Neural cell (in vitro differentiated cells): ENCODE results near the gene SCN8A. TPM values are rescaled to one million over a fixed set of nuclear protein-coding genes. Genes with fewer than 3 reads are reported as not detected.

Experiments
- H2AFZ ChIP-seq: fragments of 200-600, 300-800 bp; sonication (generic), shearing (Covaris generic); 2 replicates; pipeline ENCODE4 v1.6.0; 2014; ENCODE audit warnings: low read depth, mild to moderate bottlenecking, antibody characterized with exemption, low read length, moderate library complexity
- H3F3A ChIP-seq: fragments of 200-600 bp; shearing (Covaris generic); 2 replicates; pipeline ENCODE4 v1.6.1; 2016; ENCODE audit warnings: mild to moderate bottlenecking, moderate library complexity, mixed read lengths, antibody characterized with exemption, low read length; ENCODE audit not compliant: insufficient read depth, poor library complexity, severe bottlenecking
- H3K27ac ChIP-seq: fragments of 200-600, 300-800 bp; sonication (generic), shearing (Covaris generic); 2 replicates; pipeline ENCODE4 v1.5.1; 2014; ENCODE audit warnings: mild to moderate bottlenecking, low read length, moderate library complexity
- H3K27me3 ChIP-seq: fragments of 300-800, 200-600 bp; sonication (generic), shearing (Covaris generic); 2 replicates; pipeline ENCODE4 v1.6.0; 2014; ENCODE audit warnings: mild to moderate bottlenecking, low read depth, low read length, moderate library complexity; ENCODE audit not compliant: insufficient read depth
- H3K36me3 ChIP-seq: fragments of 300-800, 200-600 bp; sonication (generic), shearing (Covaris generic); 2 replicates; pipeline ENCODE4 v1.5.1; 2014; ENCODE audit warnings: mild to moderate bottlenecking, antibody characterized with exemption, low read length, moderate library complexity; ENCODE audit not compliant: insufficient read depth
- H3K4me2 ChIP-seq: fragments of 300-800, 200-600 bp; sonication (generic), shearing (Covaris generic); 2 replicates; pipeline ENCODE4 v1.6.0; 2014; ENCODE audit warnings: mild to moderate bottlenecking, low read length
- H3K4me3 ChIP-seq: fragments of 300-800, 200-600 bp; sonication (generic), shearing (Covaris generic); 2 replicates; pipeline ENCODE4 v1.5.1; 2014; ENCODE audit warnings: mild to moderate bottlenecking, low read length, moderate library complexity
- H3K79me2 ChIP-seq: fragments of 200-600 bp; shearing (Covaris generic); replicated peaks from 2 replicates; pipeline ENCODE4 v1.6.0; 2014; ENCODE audit warnings: mild to moderate bottlenecking, low read length, moderate library complexity; ENCODE audit not compliant: insufficient read depth
- H3K9ac ChIP-seq: fragments of 300-800, 200-600 bp; sonication (generic), shearing (Covaris generic); 2 replicates; pipeline ENCODE4 v1.6.1; 2016; ENCODE audit warnings: mild to moderate bottlenecking, low read length, mixed read lengths
- H3K9me2 ChIP-seq: fragments of 200-600 bp; shearing (Covaris generic); 2 replicates; pipeline ENCODE4 v1.6.1; 2016; ENCODE audit warnings: mild to moderate bottlenecking, low read length, mixed read lengths; ENCODE audit not compliant: insufficient read depth
- H3K9me3 ChIP-seq: fragments of 200-600, 300-800 bp; sonication (generic), shearing (Covaris generic); 2 replicates; pipeline ENCODE4 v1.6.1; 2016; ENCODE audit warnings: mild to moderate bottlenecking, mixed run types, low read length, moderate library complexity, mixed read lengths
- H4K20me1 ChIP-seq: fragments of 200-600 bp; shearing (Covaris generic); 2 replicates; pipeline ENCODE4 v1.6.1; 2016; ENCODE audit warnings: mild to moderate bottlenecking, mixed run types; ENCODE audit not compliant: insufficient read depth
- EP300 ChIP-seq: fragments of 450-650 bp; conservative IDR thresholded peaks from 2 replicates; pipeline ENCODE4 v1.6.1; 2014; ENCODE audit warnings: antibody characterized with exemption, mild to moderate bottlenecking, moderate library complexity; ENCODE audit not compliant: poor library complexity, severe bottlenecking
- EZH2 ChIP-seq: fragments of 200-600, 300-800 bp; shearing (Covaris generic), sonication (generic); IDR thresholded peaks from 2 replicates; pipeline ENCODE4 v1.6.1; 2014; ENCODE audit warnings: antibody characterized with exemption, low read length, borderline replicate concordance, mild to moderate bottlenecking; ENCODE audit not compliant: insufficient read depth, poor library complexity, severe bottlenecking
- MXI1 ChIP-seq: fragments of 450-650 bp; conservative IDR thresholded peaks from 2 replicates; pipeline ENCODE4 v1.6.1; 2014; ENCODE audit warnings: antibody characterized with exemption, mild to moderate bottlenecking; ENCODE audit not compliant: poor library complexity, severe bottlenecking
- POLR2AphosphoS5 ChIP-seq: IDR thresholded peaks from 2 replicates; pipeline ENCODE4 v1.6.1; 2012
- RAD21 ChIP-seq: fragments of 450-650 bp; conservative IDR thresholded peaks from 2 replicates; pipeline ENCODE4 v1.6.1; 2014; ENCODE audit warnings: antibody characterized with exemption, mild to moderate bottlenecking, moderate library complexity
- SMC3 ChIP-seq: fragments of 450-650 bp; conservative IDR thresholded peaks from 2 replicates; pipeline ENCODE4 v1.6.1; 2014; ENCODE audit warnings: antibody characterized with exemption, mild to moderate bottlenecking, moderate library complexity; ENCODE audit not compliant: poor library complexity
- TAF1 ChIP-seq: IDR thresholded peaks from 2 replicates; pipeline ENCODE4 v1.6.1; 2012; ENCODE audit warnings: low read depth
- polyA plus RNA-seq: library from polyadenylated mRNA; depleted of rRNA; stranded (reverse); fragments of >200 nt; gene quantifications from 2 replicates; pipeline ENCODE4 v1.2.3, GENCODE V29; 2014
- TF ChIP-seq, protein P1 (sequence below): IDR thresholded peaks from 2 replicates; pipeline ENCODE4 v1.6.1; 2012; ENCODE audit warnings: borderline replicate concordance
- TF ChIP-seq, protein P2 (sequence below): fragments of 450-650 bp; IDR thresholded peaks from 2 replicates; pipeline ENCODE4 v1.5.1; 2014; ENCODE audit warnings: antibody characterized with exemption, mild to moderate bottlenecking, moderate library complexity; ENCODE audit not compliant: poor library complexity, severe bottlenecking

The SCN8A gene
- polyA plus RNA-seq, 1 donor from 2014 or later, result 14.2 TPM

DNA sequence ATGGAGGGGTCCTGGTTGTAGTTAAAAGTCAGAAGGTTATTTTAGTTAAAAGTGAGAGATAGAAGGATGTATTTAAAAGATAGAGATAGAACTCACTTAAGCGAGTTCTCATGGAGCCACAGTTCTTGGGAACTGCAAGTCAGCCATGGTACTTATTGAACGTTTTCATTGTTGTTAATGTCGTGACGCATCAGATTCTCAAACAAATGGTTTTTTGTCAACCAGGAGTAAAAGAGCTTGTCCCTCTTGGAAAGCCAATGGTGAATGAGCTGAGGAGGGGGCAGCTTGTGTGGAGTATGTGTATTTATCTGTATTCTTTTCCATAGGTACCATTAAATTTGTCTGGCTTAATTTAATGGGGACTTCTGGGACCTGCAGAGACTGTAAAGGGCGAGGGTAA, 188.8 kb downstream of the SCN8A start:
- no peaks in the 10 kb centered on the region for H4K20me1 ChIP-seq
- H3K9ac ChIP-seq, result no peak overlapping the region
- H3K9me2 ChIP-seq, result no peaks in the 10 kb centered on the region
- H3K9me3 ChIP-seq, result no peaks in the 10 kb centered on the region
- H3K4me2 ChIP-seq, result no peak overlapping the region
- H3K36me3 ChIP-seq, result no peaks in the 10 kb centered on the region
- TF ChIP-seq, protein P1, sequence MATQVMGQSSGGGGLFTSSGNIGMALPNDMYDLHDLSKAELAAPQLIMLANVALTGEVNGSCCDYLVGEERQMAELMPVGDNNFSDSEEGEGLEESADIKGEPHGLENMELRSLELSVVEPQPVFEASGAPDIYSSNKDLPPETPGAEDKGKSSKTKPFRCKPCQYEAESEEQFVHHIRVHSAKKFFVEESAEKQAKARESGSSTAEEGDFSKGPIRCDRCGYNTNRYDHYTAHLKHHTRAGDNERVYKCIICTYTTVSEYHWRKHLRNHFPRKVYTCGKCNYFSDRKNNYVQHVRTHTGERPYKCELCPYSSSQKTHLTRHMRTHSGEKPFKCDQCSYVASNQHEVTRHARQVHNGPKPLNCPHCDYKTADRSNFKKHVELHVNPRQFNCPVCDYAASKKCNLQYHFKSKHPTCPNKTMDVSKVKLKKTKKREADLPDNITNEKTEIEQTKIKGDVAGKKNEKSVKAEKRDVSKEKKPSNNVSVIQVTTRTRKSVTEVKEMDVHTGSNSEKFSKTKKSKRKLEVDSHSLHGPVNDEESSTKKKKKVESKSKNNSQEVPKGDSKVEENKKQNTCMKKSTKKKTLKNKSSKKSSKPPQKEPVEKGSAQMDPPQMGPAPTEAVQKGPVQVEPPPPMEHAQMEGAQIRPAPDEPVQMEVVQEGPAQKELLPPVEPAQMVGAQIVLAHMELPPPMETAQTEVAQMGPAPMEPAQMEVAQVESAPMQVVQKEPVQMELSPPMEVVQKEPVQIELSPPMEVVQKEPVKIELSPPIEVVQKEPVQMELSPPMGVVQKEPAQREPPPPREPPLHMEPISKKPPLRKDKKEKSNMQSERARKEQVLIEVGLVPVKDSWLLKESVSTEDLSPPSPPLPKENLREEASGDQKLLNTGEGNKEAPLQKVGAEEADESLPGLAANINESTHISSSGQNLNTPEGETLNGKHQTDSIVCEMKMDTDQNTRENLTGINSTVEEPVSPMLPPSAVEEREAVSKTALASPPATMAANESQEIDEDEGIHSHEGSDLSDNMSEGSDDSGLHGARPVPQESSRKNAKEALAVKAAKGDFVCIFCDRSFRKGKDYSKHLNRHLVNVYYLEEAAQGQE, result no peak
- TF ChIP-seq EP300, result no peak
- TF ChIP-seq POLR2AphosphoS5, result no peak
- no peak for TF ChIP-seq TAF1
- TF ChIP-seq, protein P2, sequence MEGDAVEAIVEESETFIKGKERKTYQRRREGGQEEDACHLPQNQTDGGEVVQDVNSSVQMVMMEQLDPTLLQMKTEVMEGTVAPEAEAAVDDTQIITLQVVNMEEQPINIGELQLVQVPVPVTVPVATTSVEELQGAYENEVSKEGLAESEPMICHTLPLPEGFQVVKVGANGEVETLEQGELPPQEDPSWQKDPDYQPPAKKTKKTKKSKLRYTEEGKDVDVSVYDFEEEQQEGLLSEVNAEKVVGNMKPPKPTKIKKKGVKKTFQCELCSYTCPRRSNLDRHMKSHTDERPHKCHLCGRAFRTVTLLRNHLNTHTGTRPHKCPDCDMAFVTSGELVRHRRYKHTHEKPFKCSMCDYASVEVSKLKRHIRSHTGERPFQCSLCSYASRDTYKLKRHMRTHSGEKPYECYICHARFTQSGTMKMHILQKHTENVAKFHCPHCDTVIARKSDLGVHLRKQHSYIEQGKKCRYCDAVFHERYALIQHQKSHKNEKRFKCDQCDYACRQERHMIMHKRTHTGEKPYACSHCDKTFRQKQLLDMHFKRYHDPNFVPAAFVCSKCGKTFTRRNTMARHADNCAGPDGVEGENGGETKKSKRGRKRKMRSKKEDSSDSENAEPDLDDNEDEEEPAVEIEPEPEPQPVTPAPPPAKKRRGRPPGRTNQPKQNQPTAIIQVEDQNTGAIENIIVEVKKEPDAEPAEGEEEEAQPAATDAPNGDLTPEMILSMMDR, result no peak
- TF ChIP-seq MXI1, result no peak
- no peak for TF ChIP-seq EZH2
- no peak for TF ChIP-seq RAD21
- TF ChIP-seq SMC3, result no peak
- no peaks in the 10 kb centered on the region for H3K79me2 ChIP-seq
- no peak overlapping the region for H3K4me3 ChIP-seq
- no peak overlapping the region for H2AFZ ChIP-seq
- H3K27ac ChIP-seq, result no peak overlapping the region
- no peaks in the 10 kb centered on the region for H3F3A ChIP-seq
- H3K27me3 ChIP-seq, result no peaks in the 10 kb centered on the region

DNA sequence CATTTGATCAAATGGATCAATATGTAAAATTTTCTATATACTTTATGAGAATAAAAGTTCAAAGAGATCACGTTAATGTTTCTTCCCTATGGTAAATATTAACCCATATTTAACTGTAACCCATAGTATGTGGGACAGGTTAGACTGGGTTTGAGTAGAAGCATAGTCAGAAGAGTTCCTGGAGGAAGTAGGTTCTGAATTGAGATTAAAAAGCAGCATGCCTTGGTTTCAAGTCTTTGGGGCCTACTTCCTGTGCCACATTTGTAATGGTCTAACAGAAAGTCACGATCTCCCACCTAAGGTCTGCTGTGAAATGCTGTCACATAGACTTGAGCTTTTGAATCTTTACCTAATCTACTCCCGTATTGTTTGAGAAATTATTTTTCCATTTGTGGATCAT, 193.7 kb downstream of the SCN8A start:
- H3K9me2 ChIP-seq, result no peaks in the 10 kb centered on the region
- H3K9me3 ChIP-seq, result no peaks in the 10 kb centered on the region
- no peaks in the 10 kb centered on the region for H3K27me3 ChIP-seq
- TF ChIP-seq TAF1, result no peak
- no peak for TF ChIP-seq EZH2
- TF ChIP-seq RAD21, result no peak
- TF ChIP-seq POLR2AphosphoS5, result no peak
- TF ChIP-seq SMC3, result no peak
- TF ChIP-seq, protein P2, result no peak
- TF ChIP-seq, protein P1, result no peak
- no peak for TF ChIP-seq EP300
- no peak for TF ChIP-seq MXI1
- no peak overlapping the region for H3K27ac ChIP-seq
- no peak overlapping the region for H2AFZ ChIP-seq
- no peak overlapping the region for H3K9ac ChIP-seq
- no peak overlapping the region for H3K4me2 ChIP-seq
- H4K20me1 ChIP-seq, result no peaks in the 10 kb centered on the region
- no peaks in the 10 kb centered on the region for H3K79me2 ChIP-seq
- no peaks in the 10 kb centered on the region for H3F3A ChIP-seq
- peaks cover 2% of the 10 kb centered on the region for H3K36me3 ChIP-seq
- H3K4me3 ChIP-seq, result no peak overlapping the region
